ENCODE data around the gene RHOH. TPM values are rescaled to one million over a fixed set of nuclear protein-coding genes. Genes with fewer than 3 reads are reported as not detected.
A peak's percentile ranks its signal among the peaks of the same experiment; 100 is the strongest.

The RHOH gene
- total and polyA plus RNA-seq, 9 of the 15 experiments (the other 6 are each of a cell fraction or from before 2014, with no cell fraction given) = 14.3 to 37.7 (median 23.2) TPM

- TF ChIP-seq MNT (conservative IDR thresholded peaks at IDR 0.05) = peak in 1 of 2 experiments; percentile 8; a peak in 2 of 4 replicates
- TF ChIP-seq ETV6 (IDR thresholded peaks at IDR 0.05; ENCODE audit: borderline replicate concordance in 1 of 2, low read depth in 2 of 2, low read length in 1 of 2) = no peak
- TF ChIP-seq ETV6 (CRISPR knock-in tag; IDR thresholded peaks at IDR 0.05; ENCODE audit: borderline replicate concordance) = no peak
- no peak for TF ChIP-seq MAFK (IDR thresholded peaks at IDR 0.05; ENCODE audit: low read length)
- TF ChIP-seq, protein P1, sequence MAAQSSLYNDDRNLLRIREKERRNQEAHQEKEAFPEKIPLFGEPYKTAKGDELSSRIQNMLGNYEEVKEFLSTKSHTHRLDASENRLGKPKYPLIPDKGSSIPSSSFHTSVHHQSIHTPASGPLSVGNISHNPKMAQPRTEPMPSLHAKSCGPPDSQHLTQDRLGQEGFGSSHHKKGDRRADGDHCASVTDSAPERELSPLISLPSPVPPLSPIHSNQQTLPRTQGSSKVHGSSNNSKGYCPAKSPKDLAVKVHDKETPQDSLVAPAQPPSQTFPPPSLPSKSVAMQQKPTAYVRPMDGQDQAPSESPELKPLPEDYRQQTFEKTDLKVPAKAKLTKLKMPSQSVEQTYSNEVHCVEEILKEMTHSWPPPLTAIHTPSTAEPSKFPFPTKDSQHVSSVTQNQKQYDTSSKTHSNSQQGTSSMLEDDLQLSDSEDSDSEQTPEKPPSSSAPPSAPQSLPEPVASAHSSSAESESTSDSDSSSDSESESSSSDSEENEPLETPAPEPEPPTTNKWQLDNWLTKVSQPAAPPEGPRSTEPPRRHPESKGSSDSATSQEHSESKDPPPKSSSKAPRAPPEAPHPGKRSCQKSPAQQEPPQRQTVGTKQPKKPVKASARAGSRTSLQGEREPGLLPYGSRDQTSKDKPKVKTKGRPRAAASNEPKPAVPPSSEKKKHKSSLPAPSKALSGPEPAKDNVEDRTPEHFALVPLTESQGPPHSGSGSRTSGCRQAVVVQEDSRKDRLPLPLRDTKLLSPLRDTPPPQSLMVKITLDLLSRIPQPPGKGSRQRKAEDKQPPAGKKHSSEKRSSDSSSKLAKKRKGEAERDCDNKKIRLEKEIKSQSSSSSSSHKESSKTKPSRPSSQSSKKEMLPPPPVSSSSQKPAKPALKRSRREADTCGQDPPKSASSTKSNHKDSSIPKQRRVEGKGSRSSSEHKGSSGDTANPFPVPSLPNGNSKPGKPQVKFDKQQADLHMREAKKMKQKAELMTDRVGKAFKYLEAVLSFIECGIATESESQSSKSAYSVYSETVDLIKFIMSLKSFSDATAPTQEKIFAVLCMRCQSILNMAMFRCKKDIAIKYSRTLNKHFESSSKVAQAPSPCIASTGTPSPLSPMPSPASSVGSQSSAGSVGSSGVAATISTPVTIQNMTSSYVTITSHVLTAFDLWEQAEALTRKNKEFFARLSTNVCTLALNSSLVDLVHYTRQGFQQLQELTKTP (IDR thresholded peaks at IDR 0.05; ENCODE audit: low read depth in 1 of 2, partially characterized antibody in 2 of 2) = peak; percentile 35 to 45
- peak; percentile 29; the same call in 1 of the 2 replicates for TF ChIP-seq CREB1 (IDR thresholded peaks at IDR 0.05)
- no peak; the same call in 1 of the 2 replicates for TF ChIP-seq CREB1 (CRISPR knock-in tag; IDR thresholded peaks at IDR 0.05)
- no peak for TF ChIP-seq CC2D1A (IDR thresholded peaks at IDR 0.05)
- TF ChIP-seq, protein P2, sequence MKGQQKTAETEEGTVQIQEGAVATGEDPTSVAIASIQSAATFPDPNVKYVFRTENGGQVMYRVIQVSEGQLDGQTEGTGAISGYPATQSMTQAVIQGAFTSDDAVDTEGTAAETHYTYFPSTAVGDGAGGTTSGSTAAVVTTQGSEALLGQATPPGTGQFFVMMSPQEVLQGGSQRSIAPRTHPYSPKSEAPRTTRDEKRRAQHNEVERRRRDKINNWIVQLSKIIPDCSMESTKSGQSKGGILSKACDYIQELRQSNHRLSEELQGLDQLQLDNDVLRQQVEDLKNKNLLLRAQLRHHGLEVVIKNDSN (CRISPR knock-in tag; IDR thresholded peaks at IDR 0.05) = no peak
- no peak for TF ChIP-seq ZKSCAN8 (CRISPR knock-in tag; IDR thresholded peaks at IDR 0.05)
- peak; percentile 8; the same call in 1 of the 2 replicates for TF ChIP-seq SOX6 (IDR thresholded peaks at IDR 0.05)
- TF ChIP-seq, protein P3, sequence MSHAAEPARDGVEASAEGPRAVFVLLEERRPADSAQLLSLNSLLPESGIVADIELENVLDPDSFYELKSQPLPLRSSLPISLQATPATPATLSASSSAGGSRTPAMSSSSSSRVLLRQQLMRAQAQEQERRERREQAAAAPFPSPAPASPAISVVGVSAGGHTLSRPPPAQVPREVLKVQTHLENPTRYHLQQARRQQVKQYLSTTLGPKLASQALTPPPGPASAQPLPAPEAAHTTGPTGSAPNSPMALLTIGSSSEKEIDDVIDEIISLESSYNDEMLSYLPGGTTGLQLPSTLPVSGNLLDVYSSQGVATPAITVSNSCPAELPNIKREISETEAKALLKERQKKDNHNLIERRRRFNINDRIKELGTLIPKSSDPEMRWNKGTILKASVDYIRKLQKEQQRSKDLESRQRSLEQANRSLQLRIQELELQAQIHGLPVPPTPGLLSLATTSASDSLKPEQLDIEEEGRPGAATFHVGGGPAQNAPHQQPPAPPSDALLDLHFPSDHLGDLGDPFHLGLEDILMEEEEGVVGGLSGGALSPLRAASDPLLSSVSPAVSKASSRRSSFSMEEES (CRISPR knock-in tag; IDR thresholded peaks at IDR 0.05) = no peak; the same call in 1 of the 2 replicates
- TF ChIP-seq ZBTB12 (CRISPR knock-in tag; IDR thresholded peaks at IDR 0.05) = no peak
- no peak for TF ChIP-seq ZNF253 (CRISPR knock-in tag; conservative IDR thresholded peaks at IDR 0.05)
- TF ChIP-seq PRPF4 (IDR thresholded peaks at IDR 0.05; ENCODE audit: insufficient read depth, low read depth, low read length, poor library complexity, severe bottlenecking) = no peak
- TF ChIP-seq ZNF408 (CRISPR knock-in tag; IDR thresholded peaks at IDR 0.05; ENCODE audit: low read depth) = no peak
- no peak for TF ChIP-seq ATF1 (CRISPR knock-in tag; IDR thresholded peaks at IDR 0.05)
- 0 out of 2 replicates have a peak, but pooled peaks have one; percentile 19 for TF ChIP-seq ATF1 (tag; IDR thresholded peaks at IDR 0.05)
- no peak for TF ChIP-seq CSDE1 (IDR thresholded peaks at IDR 0.05)
Observed at GRCh38 chr4:40199999-40200874, 3.4 kb downstream of the RHOH start (continued).

All from K562 (cell line).